IPS DF 6.9 (cell line): Measurements from ENCODE around the gene RNF126.
A peak's percentile ranks its signal among the peaks of the same experiment; 100 is the strongest.
"Not testable (repeated sequence)": the region's sequence is repeated elsewhere in the genome, so short reads cannot be mapped to it uniquely, and the experiment has no call there.

Source experiments
- DNase-seq: peaks from one replicate; pipeline ENCODE4 v3.0.0-alpha.2; 2013; ENCODE audit warnings: low read depth, low spot score
- H3K27ac ChIP-seq: one replicate; pipeline ENCODE4 v1.5.1; 2013; ENCODE audit warnings: low read length, control low read depth
- H3K27me3 ChIP-seq: 2 replicates; pipeline ENCODE4 v1.6.1; 2013; ENCODE audit warnings: mild to moderate bottlenecking, low read length; ENCODE audit not compliant: control insufficient read depth, insufficient read depth
- H3K36me3 ChIP-seq: 2 replicates; pipeline ENCODE4 v1.6.1; 2013; ENCODE audit warnings: low read length; ENCODE audit not compliant: control insufficient read depth, insufficient read depth
- H3K4me1 ChIP-seq: 2 replicates; pipeline ENCODE4 v1.6.1; 2013; ENCODE audit warnings: low read length; ENCODE audit not compliant: control insufficient read depth, insufficient read depth
- H3K4me3 ChIP-seq: 2 replicates; pipeline ENCODE4 v1.5.1; 2013; ENCODE audit warnings: mild to moderate bottlenecking, low read length
- H3K9me3 ChIP-seq: 2 replicates; pipeline ENCODE4 v1.6.1; 2013; ENCODE audit warnings: low read length, inconsistent platforms; ENCODE audit not compliant: control insufficient read depth, insufficient read depth
- WGBS: extraction: QIAGEN DNeasy Blood & Tissue Kit; methylation state at CpG from one replicate; pipeline ENCODE4 v1.1.7; 2013; ENCODE audit warnings: mixed read lengths, missing lambda C conversion rate; ENCODE audit not compliant: insufficient read length, insufficient coverage; 5-methylcytosine and 5-hydroxymethylcytosine counted together

The RNF126 gene

GRCh38 chr19:676339-677105, 13.5 kb upstream of the RNF126 start, which contains the start of gene FSTL3:
FSTL3 (plus strand) TSS chr19:676392; CDS start chr19:676424, 32 bp downstream.
- Histone ChIP-seq H3K9me3 (no peaks in the 10 kb centered on the region), H3K4me1 (peaks cover 4% of the 10 kb centered on the region), H3K4me3 (peak within 1 kb of the TSS; percentile 12; the same call in 1 of the 2 replicates), H3K36me3 (no peaks in the 10 kb centered on the region; the same call in 1 of the 2 replicates), H3K27ac (no peak within 1 kb of the TSS), H3K27me3 (peaks cover 7% of the 10 kb centered on the region)
- no CpG with 5 or more reads among the region's 63 CpGs for whole genome bisulfite sequencing
- DNase-seq: no peak

DNA sequence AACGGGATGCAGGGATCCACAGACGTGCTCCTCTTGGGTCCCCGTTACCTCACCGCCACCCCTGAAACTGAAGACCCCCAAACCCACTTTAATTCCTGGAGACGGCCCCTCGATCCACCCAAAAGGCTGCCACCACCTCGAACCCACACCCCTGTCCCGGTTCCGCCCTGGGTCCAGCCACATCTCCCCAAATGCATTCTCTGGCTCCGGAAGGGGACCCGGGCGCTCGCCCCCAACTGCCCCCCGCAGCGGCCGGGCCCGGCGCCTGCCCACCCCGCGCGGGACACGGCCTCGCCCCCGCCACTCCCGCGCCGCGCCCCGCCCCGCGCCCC, 13.0 kb upstream of the RNF126 start:
- Histone ChIP-seq H3K27me3 (peaks cover 7% of the 10 kb centered on the region), H3K4me3 (no peak overlapping the region), H3K36me3 (no peaks in the 10 kb centered on the region; the same call in 1 of the 2 replicates), H3K27ac (no peak overlapping the region), H3K4me1 (no peaks in the 10 kb centered on the region; the same call in 1 of the 2 replicates), H3K9me3 (no peaks in the 10 kb centered on the region)
- WGBS: no CpG with 5 or more reads among the region's 31 CpGs
- DNase-seq: no peak

GRCh38 chr19:674282-675151, 11.5 kb upstream of the RNF126 start:
- Histone ChIP-seq H3K9me3 (no peaks in the 10 kb centered on the region), H3K27me3 (peaks cover 7% of the 10 kb centered on the region), H3K4me1 (no peaks in the 10 kb centered on the region; the same call in 1 of the 2 replicates), H3K27ac (no peak overlapping the region), H3K4me3 (no peak overlapping the region), H3K36me3 (no peaks in the 10 kb centered on the region; the same call in 1 of the 2 replicates)
- WGBS: no CpG with 5 or more reads among the region's 38 CpGs
- DNase-seq: no peak

- H3K4me3 ChIP-seq: no peak overlapping the region
- no peaks in the 10 kb centered on the region for H3K36me3 ChIP-seq
- H3K4me1 ChIP-seq: no peaks in the 10 kb centered on the region
- no peaks in the 10 kb centered on the region; the same call in 1 of the 2 replicates for H3K27me3 ChIP-seq
- no CpG with 5 or more reads among the region's 9 CpGs for WGBS
- H3K27ac ChIP-seq: no peak overlapping the region
- DNase-seq: no peak
- no peaks in the 10 kb centered on the region for H3K9me3 ChIP-seq
Observed at GRCh38 chr19:670609-671075, 7.6 kb upstream of the RNF126 start.

- H3K9me3 ChIP-seq, DNase-seq, H3K27ac ChIP-seq, H3K27me3 ChIP-seq, H3K36me3 ChIP-seq, H3K4me3 ChIP-seq, H3K4me1 ChIP-seq: not testable (repeated sequence)
- no CpG with 5 or more reads among the region's 12 CpGs for WGBS
Observed at GRCh38 chr19:668675-669434, 5.8 kb upstream of the RNF126 start.

DNA sequence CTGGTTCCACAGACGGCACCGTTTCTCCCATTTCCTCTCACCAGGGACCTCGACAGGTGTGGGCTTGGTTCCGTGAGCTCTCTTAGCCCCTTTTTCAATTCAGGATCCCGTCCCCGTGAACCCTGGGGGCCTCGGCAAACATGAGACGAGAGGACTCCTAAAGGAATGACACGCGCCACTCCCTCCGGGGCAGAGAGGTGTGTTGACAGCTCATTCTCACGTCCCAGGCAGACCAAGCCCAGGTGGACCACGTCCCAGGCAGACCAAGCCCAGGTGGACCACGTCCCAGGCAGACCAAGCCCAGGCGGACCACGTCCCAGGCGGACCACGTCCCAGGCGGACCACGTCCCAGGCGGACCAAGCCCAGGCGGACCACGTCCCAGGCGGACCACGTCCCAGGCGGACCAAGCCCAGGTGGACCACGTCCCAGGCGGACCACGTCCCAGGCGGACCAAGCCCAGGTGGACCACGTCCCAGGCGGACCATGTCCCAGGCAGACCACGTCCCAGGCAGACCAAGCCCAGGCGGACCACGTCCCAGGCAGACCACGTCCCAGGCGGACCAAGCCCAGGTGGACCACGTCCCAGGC, 4.1 kb upstream of the RNF126 start:
- H3K27me3 ChIP-seq, H3K4me3 ChIP-seq, H3K4me1 ChIP-seq, H3K9me3 ChIP-seq, H3K27ac ChIP-seq, H3K36me3 ChIP-seq, DNase-seq: not testable (repeated sequence)
- no CpG with 5 or more reads among the region's 38 CpGs for WGBS

GRCh38 chr19:664913-665443, 2.0 kb upstream of the RNF126 start:
- Histone ChIP-seq H3K36me3 (no peaks in the 10 kb centered on the region), H3K27me3 (no peaks in the 10 kb centered on the region), H3K4me3 (no peak overlapping the region), H3K4me1 (0 out of 2 replicates have a peak, but pooled peaks cover 2% of the 10 kb centered on the region), H3K27ac (no peak overlapping the region), H3K9me3 (no peaks in the 10 kb centered on the region)
- WGBS: no CpG with 5 or more reads among the region's 24 CpGs
- peak; percentile 79 for DNase-seq

DNA sequence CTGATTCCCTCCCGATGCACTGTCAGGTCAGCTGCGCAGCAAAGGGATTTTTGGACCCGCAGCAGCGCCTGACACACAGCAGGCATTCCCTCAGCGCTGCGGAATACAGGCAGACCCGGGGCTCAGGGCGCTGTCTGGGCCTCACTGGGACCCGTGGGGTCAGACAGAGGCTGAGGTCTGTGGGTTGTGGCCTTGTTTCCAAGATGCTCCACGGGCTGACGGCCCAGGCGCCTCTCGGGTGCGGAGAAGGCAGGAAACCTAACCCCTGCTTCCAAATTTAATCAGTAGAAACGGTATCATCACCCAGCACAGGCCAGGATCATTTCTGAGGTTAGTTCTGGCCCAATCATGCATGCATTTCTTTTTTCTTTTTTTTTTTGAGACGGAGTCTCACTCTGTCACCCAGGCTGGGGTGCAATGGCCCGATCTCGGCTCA, 686 bp upstream of the RNF126 start:
- Histone ChIP-seq H3K4me1 (0 out of 2 replicates have a peak, but pooled peaks cover 2% of the 10 kb centered on the region), H3K27ac (no peak overlapping the region), H3K36me3 (no peaks in the 10 kb centered on the region), H3K27me3 (no peaks in the 10 kb centered on the region), H3K9me3 (no peaks in the 10 kb centered on the region), H3K4me3 (no peak overlapping the region; the same call in 1 of the 2 replicates)
- no peak for DNase-seq
- WGBS: no CpG with 5 or more reads among the region's 18 CpGs

- Histone ChIP-seq H3K4me3 (peak overlapping the region; percentile 93), H3K27ac (no peak overlapping the region), H3K27me3 (no peaks in the 10 kb centered on the region), H3K9me3 (no peaks in the 10 kb centered on the region), H3K36me3 (no peaks in the 10 kb centered on the region; the same call in 1 of the 2 replicates), H3K4me1 (peaks cover 2% of the 10 kb centered on the region; the same call in 1 of the 2 replicates)
- no CpG with 5 or more reads among the region's 81 CpGs for WGBS
- DNase-seq: no peak
Observed at GRCh38 chr19:662207-662961, 630 bp downstream of the RNF126 start.
